GM19328 (cell line): ENCODE results near the gene SGPP2.
"Not testable (repeated sequence)": the region's sequence is repeated elsewhere in the genome, so short reads cannot be mapped to it uniquely, and the experiment has no call there.

Experiments
- ATAC-seq: cut with Tn5 transposase; IDR thresholded peaks from one replicate; pipeline ENCODE4 v1.9.1; 2021; ENCODE audit warnings: mild to moderate bottlenecking, moderate library complexity; ENCODE audit not compliant: unreplicated experiment

The SGPP2 gene

GRCh38 chr2:222572264-222572721, 147.9 kb downstream of the SGPP2 start:
- no peak for ATAC-seq

- no peak for ATAC-seq
These were observed 148.4 kb downstream of the SGPP2 start for GRCh38 chr2:222572751-222573174.

GRCh38 chr2:222575618-222576017, 151.3 kb downstream of the SGPP2 start:
- no peak for ATAC-seq

- ATAC-seq = no peak
These were observed 152.1 kb downstream of the SGPP2 start for GRCh38 chr2:222576171-222577081.

- no peak for ATAC-seq
These were observed 153.0 kb downstream of the SGPP2 start for GRCh38 chr2:222577341-222577740.

GRCh38 chr2:222582928-222583327, 158.6 kb downstream of the SGPP2 start:
- no peak for ATAC-seq

- ATAC-seq = not testable (repeated sequence)
These were observed 160.2 kb downstream of the SGPP2 start for GRCh38 chr2:222584589-222584988.

- ATAC-seq = no peak
These were observed 167.3 kb downstream of the SGPP2 start for GRCh38 chr2:222591661-222592060.

- ATAC-seq = no peak
These were observed 167.8 kb downstream of the SGPP2 start for GRCh38 chr2:222592176-222592575.

- no peak for ATAC-seq
These were observed 170.3 kb downstream of the SGPP2 start for GRCh38 chr2:222594679-222595078.

GRCh38 chr2:222595581-222595980, 171.2 kb downstream of the SGPP2 start:
- no peak for ATAC-seq

GRCh38 chr2:222598611-222599010, 174.3 kb downstream of the SGPP2 start:
- no peak for ATAC-seq

- ATAC-seq = no peak
These were observed 179.2 kb downstream of the SGPP2 start for GRCh38 chr2:222603501-222603900.

GRCh38 chr2:222604749-222605515, 180.6 kb downstream of the SGPP2 start:
- ATAC-seq = no peak

- no peak for ATAC-seq
These were observed 182.0 kb downstream of the SGPP2 start for GRCh38 chr2:222606306-222606705.

GRCh38 chr2:222608081-222608480, 183.7 kb downstream of the SGPP2 start:
- ATAC-seq = no peak

- no peak for ATAC-seq
These were observed 185.0 kb downstream of the SGPP2 start for GRCh38 chr2:222609381-222609780.
